ENCODE data around the gene SH3BP4.

SH3BP4 gene

DNA sequence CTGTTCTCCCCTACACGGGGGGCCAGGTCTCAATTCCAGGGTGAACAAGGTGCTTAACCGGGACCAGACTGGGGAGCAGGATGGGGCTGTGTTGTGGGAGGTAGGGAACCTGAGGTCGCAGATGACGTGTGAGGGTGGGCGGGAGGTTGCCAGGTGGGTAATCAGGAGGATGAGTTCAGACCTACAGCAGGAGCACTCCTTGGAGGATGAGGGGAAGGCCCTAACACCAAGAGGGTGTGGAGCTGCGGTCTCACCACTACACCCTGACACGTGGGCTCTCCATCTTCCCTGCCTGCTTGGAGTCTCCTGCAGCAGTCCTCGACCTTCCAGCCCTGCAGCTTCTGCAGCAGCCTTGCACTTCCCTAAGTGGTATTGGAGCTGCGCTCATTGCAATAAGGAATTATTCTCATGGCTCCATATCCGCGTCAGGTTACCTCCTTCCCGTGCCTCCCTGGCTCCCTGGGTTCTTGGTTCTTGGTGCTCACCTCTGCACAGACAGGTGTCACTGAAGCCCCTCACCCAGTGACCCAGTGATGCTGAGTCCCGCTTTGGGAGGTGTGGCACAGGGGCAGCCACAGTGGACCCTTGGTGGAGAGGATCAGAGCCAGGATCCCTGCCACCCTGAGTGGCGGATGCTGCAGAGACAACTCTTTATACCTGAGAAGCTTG is 15.5 kb downstream of the SH3BP4 start:
- no peak for DNase-seq

DNA sequence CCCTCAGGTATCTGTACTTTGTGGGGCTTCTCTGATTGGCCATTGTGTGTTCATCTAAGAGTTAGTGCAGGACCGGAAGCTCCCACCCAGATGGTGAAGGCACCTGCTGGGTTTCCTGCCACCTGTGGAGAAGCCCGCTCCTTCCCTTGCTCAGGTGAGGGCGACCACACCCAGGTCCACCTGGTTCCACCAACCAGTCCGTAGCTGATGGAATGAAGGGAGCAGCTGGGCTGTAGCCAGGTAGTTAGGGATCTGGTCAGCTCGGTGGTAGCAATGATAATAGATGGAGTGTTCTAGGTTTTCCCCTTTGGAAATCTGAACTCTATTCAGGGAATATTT is 16.0 kb downstream of the SH3BP4 start:
- DNase-seq: no peak

DNA sequence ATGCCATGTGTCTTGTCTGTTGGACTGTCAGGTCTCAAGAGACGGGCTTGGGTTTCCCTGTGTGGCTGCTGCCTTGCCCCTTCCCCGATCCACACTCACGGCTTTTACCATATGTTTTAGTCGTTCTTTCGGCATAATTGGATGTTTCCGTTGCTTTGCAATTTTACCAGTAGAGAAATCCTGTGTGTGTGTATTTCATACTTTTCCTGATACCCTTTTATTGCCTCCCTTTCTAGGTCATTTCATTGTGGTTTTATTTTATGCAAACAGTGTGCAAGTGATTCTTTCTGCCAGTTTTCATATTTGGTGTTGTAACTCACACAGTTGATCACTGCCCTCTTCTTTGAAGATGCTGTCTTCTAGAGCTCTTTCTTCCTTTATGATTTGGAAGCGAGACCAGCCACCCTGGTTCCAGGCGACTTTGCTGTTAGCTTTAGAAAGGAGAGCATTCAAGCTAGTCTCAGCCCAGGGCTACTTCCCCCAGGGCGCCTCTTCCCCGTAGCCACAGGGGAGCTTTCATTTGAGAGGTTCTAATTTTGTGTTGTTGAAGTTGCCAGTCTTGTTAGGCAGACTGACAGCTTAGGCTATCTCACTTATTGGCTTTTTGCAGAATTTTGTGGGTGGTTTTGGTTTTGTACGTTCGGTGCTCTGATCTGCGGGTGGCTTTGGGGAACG is 17.0 kb downstream of the SH3BP4 start:
- no peak for DNase-seq

DNA sequence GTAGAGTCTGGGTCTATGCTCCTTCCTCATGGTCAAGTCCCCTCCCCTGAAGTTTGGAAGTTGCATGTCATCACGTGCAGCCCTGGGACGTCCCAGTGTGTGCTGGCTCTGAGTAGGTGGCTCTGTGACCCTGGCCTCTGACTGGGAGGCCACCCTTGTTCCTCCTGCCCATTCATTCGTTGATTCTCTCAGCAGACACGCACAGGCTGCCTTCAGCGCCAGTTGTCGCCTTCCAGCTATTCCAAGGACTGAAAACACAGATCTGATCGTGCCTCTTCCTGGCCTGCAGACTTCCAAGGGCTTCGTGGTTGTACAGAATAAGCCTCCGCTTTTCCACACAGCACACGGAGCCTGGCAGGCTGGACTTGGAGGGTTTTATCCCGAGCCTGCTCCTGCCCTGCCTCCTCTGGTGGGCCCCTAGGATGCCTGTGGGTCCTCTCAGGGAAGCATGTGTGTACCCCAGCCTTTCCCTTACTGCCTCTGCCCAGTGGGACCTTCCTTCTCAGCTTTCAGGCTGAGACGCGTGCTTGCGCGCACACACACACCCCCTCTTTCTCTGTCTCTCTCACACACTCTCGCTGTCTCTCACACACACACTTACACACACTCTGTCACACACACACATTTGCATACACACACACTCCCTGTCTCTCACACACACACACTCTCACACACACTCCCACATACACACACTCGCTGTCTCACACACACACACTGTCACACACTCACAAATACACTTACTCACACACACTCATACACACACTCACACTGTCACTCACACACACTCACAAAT is 17.7 kb downstream of the SH3BP4 start:
- no peak for DNase-seq

DNA sequence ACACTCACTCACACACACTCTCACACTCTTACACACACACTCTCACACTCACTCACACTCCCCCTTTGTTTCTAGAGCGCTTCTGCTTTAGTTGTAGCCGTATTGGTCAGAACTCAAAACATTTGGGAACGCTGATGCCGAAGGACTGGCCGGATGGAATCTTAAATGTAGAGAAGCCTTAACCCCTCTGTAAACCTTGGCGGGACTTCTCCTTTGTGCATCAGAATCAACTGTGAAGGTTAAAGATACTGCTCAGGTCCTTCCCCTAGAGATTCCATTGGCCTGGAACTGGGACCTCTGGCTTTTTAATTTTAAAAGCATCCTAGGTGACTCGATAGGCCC is 18.3 kb downstream of the SH3BP4 start:
- no peak for DNase-seq

DNA sequence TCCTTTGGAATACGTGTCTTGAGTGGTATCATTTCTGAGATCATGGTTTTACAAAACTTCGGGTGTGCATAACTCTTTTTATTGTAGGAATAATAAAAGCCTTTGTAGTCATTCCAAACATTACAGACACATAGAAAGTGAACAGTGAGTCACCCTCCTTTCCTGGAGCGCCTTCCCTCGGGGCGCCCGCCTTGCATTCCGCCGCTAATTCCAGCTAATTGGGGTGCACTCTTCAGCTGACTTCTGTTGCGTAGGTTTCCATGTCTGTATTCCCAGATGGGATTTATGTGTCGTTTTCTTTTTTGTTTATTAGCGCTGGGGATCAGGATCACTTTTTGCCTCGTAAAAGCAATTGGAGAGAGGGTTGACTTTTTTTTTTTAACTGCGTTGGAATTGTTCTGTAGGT is 18.7 kb downstream of the SH3BP4 start:
- no peak for DNase-seq

DNA sequence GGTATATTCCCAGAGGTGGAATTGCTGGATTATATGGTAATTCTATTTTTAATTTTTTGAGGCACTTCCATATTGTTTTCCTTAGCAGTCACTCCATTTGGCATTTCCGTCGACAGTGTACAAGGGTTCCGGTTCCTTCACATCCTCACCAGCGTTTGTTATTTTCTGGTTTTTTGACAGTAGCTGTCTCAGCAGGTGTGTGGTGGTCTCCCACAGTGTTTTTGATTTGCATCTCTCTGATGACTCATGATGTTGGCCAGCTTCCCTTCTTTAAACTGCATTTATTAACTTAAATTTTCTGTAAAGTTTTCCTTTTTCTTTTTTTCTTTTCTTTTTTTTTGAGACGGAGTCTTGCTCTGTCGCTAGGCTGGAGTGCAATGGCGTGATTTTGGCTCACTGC is 19.7 kb downstream of the SH3BP4 start:
- no peak for DNase-seq

DNA sequence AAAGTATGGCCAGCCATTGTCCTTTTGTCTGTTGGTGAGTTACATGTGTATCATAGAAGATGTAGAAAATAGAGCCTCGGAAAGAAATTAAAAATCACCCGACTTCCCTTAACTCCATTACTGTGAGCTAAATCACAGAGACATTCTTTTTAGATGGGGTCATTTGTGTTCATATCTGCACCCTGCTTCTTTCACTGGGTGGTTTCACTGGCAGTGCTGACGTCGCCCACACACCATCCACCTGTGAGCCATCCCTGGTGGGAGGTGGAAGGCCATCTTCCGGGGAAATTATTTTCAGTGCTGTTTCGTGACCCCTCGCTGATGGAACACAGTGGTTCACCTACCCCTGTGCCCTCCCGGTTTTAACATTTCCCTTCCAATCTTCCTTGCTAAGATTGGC is 21.2 kb downstream of the SH3BP4 start:
- DNase-seq: no peak

DNA sequence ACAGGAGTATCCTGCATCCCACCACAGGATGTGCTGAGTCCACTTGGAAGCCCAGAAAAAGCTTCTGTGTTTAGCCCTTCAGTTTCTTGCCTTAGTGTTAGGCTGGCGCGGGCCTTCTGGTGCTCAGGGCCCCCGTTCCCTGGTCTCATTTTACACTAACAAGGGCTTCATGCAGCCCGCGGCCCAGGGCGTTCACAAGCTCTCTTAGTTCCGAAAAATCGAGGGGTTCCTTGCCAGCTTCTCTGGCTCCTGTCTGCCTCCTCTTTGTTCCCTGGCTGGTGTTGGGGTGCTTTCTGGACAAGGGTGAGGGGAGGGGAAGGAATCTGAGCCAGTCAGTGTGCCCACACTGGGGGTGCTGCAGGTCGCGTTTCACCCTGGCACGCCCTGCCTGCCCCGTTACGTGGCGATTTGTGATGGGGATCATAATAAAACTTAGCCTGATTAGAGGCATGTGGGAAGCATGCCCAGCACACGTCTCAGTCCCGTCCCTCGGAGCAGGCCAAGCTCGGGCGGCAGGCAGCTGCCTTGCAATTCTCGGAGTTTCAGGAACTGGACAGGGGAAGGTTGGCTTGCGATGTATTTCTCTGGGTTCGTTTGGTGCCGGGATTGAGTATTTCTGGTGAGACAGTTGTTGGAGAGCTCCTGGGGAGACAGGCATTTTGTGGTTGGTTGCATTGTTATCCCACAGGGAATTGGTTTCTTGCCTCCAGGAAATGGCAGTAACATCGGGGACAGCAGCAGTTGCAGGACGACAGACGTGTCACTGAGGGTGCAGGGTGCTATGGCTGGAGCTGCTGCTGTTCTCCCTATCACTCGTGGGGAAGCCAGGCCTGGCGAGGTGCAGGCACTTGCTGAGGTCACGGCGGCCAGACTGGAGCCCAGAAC is 22.9 kb downstream of the SH3BP4 start:
- no peak for DNase-seq

DNA sequence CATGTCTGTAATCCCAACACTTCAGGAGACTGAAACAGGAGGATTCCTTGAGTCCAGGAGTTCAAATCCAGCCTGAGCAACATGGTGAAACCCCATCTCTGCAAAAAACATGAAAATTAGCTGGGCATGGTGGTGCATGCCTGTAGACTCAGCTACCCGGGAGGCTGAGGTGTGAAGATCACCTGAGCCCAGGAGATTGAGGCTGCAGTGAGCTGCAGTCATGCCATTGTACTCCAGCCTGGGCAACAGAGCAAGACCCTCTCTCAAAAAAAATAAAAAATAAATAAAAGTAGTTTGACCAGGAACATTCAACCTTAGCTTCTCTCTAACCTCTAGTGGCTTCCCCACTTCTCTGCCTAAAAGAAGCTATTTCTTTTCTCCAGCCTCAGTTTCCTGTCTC is 23.8 kb downstream of the SH3BP4 start:
- no peak for DNase-seq

DNA sequence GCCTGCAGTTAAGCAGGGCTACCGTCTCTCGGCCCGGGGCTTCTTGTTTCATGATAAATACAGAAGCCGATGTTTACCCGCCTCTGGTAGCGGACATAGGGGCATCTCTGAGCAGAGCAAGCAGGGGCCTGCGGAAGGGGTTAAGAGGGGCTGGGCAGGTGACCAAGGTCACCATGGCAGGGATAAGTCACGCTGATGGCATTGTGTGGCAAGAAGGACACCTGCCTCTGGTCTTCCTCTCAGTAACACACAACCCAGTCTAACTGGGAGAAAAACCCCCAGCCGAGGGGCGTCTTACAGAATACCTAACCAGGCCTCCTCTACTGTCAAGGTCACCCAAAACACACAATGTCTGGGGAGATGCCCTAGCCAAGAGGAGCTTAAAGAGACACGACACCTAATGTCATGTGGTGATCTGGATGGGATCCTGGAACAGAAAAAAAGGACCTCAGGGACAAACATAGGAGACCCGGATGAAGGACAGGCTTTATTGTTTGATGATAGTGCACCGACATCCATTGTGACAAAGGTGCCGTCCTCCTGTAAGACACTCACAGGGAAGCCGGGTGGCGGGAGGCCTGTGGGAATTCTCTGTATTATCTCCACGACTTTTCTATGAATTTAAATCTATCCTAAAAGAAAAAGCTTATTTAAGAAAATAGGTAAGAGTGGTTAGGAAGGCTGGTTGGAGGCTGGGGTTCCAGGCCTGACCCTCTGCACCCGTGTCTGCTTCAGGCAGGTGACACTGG is 24.8 kb downstream of the SH3BP4 start:
- no peak for DNase-seq

DNA sequence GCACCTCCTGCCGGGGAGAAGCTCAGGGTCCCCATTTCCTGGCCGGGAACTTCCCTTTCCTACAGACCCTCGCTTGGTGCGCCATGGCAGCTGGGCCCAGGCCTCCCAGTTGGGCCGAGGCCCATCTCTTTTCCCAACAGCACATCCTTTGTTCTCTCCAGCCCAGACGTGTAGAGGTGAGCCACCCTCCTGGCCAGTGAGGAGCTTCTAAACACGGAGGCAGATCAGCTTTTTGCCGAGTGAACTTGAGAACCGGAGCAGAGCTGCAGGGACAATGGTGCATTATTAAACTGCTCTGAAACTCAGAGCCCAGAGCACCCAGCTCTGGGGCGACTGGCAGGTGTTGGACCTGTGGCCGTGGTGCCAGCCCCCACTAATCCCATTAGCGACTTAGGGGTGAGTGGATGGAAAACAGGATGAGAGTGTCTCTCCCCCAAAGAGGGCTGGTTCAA is 25.4 kb downstream of the SH3BP4 start:
- DNase-seq: no peak

DNA sequence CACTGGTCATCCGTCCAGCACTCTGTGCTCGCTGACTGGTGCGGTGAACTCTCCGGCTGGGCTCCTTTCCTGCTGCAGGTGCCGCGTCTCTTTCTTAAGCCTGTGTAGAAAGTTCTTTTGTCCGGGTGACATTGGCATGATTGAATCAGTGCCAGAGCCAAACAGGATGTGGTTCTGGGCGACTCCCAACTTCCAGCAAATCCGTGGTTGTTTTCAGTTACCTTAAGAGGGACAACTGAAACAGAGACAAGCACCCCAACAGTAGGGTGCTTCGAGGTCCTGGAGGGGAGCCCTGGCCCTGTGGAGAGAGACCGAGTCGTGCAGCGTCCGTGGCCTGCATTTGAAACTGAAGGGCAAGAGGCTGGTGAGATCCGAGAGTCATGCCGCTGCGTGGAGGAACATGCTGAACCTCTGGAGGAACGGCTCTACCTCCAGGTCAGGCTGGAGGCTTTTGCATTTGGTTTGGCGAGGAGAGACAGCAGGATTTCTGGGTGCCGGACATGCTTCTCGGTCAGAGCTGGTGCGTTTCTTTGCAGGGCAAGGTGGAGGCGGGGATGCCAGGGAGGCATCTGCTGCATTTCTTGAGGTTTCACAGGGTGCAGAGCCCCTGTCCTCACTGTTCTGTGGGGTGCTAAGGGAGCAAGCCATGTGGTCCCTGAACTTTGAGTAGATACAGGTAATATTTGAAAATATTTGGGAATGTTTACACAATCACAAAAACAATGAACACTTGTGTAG is 26.8 kb downstream of the SH3BP4 start:
- DNase-seq: no peak

DNA sequence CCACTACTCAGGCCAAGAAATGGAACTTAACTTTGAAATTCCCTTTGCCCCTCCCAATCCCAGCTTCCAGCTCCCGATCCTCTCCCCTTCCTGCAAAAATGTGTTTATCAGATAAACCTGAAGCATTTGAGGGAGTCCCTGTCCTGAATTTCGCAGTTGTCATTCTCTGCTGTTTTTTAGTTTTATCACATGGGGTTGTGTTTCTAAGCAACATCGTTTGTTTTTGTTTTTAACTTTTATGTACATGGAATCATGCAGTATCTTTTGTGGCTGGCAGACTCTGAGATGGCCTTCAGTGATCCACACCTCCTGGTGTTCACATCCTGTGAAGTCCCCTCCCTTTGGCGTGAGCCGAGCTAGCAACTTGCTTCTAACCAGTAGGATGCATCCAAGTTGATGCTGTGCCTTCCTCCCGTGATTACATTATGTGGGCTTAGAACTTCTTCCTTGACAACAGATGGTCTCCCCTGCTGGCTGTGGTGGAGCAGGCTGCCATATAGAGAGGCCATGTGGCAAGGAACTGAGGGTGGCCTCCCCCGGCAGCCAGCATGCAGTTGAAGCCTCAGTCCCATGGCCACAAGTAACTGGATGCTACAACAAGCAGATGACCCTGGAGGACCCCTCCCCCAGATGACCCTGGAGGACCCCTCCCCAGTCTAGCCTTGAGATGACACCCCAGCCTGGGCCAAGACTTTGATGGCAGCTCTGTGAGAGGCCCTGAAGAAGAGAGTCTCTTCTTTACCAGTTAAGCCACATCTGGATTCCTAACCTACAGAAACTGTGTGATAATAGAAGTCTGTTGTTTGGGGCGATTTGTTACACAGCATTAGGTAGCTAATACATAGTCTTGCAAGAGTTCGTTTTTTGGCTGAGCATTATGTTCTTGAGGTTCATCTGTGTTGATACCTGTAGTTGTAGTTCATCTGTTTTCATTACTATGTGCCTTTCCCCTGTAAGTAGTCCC is 27.7 kb downstream of the SH3BP4 start:
- DNase-seq: no peak

DNA sequence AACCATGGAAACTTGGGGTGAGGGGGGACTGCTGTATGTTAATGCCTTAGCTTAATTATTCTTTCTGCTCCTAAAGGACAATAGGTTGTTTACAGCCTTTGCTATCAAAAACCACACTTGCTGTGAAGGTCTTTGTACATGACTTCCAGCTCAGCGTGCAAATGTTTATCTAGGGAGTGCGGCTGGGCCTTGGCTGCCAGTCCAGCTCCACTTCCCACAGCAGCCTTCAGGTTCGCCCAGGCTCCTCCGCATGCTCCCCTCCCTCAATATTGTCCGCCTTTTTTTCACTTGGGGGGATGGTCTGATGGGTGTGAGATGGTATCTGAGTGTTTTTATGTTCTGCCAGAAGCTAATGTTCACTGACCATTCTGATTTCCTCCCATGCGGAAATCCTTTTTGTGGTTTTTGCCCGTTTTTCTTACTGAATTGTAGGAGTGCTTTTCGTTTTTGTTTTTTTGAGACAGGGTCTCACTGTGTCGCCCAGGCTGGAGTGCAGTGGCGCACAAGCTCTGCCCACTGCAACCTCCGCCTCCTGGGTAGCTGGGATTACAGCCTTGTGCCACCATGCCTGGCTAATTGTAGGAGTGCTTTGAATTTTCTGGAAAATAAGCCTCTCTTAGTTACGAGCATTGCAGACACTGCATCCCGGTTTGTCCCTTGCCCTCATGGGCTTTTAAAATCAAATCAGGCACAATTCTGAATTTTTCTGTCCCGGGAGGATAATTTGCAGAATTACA is 28.8 kb downstream of the SH3BP4 start:
- DNase-seq: no peak

DNA sequence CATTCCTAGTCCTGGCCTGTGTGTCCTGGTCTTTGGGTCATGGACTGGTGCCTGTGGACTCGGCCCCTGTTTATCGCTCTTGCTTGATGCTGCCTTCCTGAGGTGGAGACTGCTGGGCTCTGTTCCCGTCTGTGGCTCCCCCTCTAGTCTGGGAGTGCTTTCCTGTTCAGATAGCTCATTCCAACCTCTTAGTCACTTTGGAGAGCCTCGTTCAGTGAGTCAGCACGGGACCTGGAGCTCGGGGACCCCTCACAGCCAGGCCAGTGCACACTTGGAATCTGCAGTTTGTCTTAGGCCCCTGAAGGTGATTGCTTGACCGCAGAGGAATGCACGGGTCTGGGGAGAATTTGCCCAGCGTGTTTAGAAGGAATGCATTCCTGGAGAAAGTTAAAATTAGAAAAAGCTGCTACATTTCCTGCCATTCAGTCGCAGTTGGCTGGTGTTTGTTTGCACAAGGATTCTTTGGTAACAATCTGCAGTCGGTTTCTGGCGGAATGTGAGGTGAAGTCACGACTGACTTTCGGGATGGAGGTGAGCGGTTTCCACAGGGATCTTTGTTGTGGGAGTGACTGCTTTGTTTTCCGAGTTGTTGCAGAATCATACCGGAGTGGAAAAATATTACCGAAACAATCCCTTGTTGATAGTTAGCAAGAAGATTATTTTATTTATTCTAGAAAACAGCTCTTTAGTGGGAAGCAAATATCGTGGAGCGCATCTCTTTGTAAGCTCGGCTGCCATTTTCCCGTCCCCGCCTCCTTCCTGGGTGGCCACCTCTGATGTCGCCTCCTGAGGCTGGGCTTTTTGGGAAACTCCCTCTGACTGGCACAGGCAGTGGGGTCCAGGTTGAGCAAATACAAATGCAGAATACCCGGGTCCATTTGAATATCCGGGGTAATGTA is 29.6 kb downstream of the SH3BP4 start:
- no peak for DNase-seq

DNA sequence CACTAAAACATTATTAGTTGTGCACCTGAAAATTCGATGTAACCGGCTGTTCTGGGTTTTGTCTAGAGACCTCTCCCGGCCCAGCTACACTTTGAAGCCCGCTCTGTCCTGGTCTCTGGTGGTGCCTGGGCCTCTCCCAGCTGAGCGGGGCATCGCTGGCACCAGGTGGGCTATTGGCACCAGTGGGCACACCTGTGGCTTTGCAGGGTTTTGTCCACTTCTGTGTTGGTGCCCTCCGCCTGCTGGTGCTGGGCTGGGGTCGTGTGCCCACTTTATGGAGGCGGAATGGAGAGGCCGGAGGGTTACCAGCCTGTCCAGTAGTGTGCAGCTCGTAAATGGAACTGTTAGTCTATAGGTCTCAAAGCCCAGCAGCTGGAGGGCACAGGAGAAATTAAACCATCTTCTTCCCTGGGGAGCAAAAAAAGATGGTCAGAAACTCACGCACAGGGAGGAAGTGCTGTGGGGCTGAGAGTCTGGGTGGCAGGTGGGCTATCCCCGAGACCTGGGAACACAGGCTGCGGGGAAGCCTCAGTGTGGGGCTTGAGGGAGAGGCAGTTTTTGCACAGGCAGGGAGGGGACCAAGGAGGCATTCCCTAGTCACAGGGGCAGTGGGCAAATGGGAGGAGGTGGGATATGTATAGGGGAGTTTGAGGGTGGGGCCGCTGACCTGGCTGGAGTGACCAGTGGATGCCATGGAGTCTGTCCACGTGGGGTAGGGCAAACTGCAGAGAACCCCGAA is 30.4 kb downstream of the SH3BP4 start:
- no peak for DNase-seq

All from stimulated activated CD4-positive, alpha-beta T cell treated with anti-CD3 and anti-CD28 coated beads, Interleukin-2, amount 100 ng/mL, for 48 hours (primary cell).